ENCODE measurements around the gene UPK3B.
"Not testable (repeated sequence)": the region's sequence is repeated elsewhere in the genome, so short reads cannot be mapped to it uniquely, and the experiment has no call there.

GRCh38 chr7:76480403-76481253 lies 29.7 kb upstream of the UPK3B start:
- TF ChIP-seq, protein P1, sequence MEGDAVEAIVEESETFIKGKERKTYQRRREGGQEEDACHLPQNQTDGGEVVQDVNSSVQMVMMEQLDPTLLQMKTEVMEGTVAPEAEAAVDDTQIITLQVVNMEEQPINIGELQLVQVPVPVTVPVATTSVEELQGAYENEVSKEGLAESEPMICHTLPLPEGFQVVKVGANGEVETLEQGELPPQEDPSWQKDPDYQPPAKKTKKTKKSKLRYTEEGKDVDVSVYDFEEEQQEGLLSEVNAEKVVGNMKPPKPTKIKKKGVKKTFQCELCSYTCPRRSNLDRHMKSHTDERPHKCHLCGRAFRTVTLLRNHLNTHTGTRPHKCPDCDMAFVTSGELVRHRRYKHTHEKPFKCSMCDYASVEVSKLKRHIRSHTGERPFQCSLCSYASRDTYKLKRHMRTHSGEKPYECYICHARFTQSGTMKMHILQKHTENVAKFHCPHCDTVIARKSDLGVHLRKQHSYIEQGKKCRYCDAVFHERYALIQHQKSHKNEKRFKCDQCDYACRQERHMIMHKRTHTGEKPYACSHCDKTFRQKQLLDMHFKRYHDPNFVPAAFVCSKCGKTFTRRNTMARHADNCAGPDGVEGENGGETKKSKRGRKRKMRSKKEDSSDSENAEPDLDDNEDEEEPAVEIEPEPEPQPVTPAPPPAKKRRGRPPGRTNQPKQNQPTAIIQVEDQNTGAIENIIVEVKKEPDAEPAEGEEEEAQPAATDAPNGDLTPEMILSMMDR (IDR thresholded peaks at IDR 0.05), result not testable (repeated sequence)
- not testable (repeated sequence) for TF ChIP-seq POLR2AphosphoS5, POLR2A (IDR thresholded peaks at IDR 0.05)
